ENCODE results near the gene ASPN. TPM values are rescaled to one million over a fixed set of nuclear protein-coding genes. Genes with fewer than 3 reads are reported as not detected.

The ASPN gene
- polyA plus RNA-seq, 1 donor from 2014 or later = 0.35 TPM

GRCh38 chr9:92432350-92432749, 50.0 kb downstream of the ASPN start:
- H3F3A ChIP-seq (ENCODE audit: insufficient read depth, low read length, poor library complexity, severe bottlenecking) = no peaks in the 10 kb centered on the region
- H3K9ac ChIP-seq (ENCODE audit: low read length) = no peak overlapping the region
- H3K9me3 ChIP-seq (ENCODE audit: low read length) = no peaks in the 10 kb centered on the region
- H3K4me3 ChIP-seq (ENCODE audit: low read length) = no peak overlapping the region
- no peaks in the 10 kb centered on the region for H4K20me1 ChIP-seq (ENCODE audit: insufficient read depth)
- no peaks in the 10 kb centered on the region for H3K36me3 ChIP-seq (ENCODE audit: insufficient read depth, low read length)
- TF ChIP-seq POLR2AphosphoS5 (IDR thresholded peaks at IDR 0.05) (no peak), EP300 (conservative IDR thresholded peaks at IDR 0.05; ENCODE audit: poor library complexity, severe bottlenecking) (no peak), TAF1 (IDR thresholded peaks at IDR 0.05; ENCODE audit: low read depth) (no peak), CTCF (IDR thresholded peaks at IDR 0.05; ENCODE audit: poor library complexity, severe bottlenecking) (no peak), RAD21 (conservative IDR thresholded peaks at IDR 0.05) (no peak), REST (IDR thresholded peaks at IDR 0.05; ENCODE audit: borderline replicate concordance) (no peak), SMC3 (conservative IDR thresholded peaks at IDR 0.05; ENCODE audit: poor library complexity) (no peak), EZH2 (IDR thresholded peaks at IDR 0.05; ENCODE audit: borderline replicate concordance, insufficient read depth, low read length, poor library complexity, severe bottlenecking) (no peak), MXI1 (conservative IDR thresholded peaks at IDR 0.05; ENCODE audit: poor library complexity, severe bottlenecking) (no peak)
- H3K27ac ChIP-seq (ENCODE audit: low read length) = no peak overlapping the region
- H3K9me2 ChIP-seq (ENCODE audit: insufficient read depth, low read length) = no peaks in the 10 kb centered on the region
- no peaks in the 10 kb centered on the region for H3K79me2 ChIP-seq (replicated peaks; ENCODE audit: insufficient read depth, low read length)
- no peaks in the 10 kb centered on the region for H3K27me3 ChIP-seq (ENCODE audit: insufficient read depth, low read depth, low read length)
- H2AFZ ChIP-seq (ENCODE audit: low read depth, low read length) = no peak overlapping the region
- H3K4me2 ChIP-seq (ENCODE audit: low read length) = no peak overlapping the region

GRCh38 chr9:92429836-92430235, 52.5 kb downstream of the ASPN start:
- Histone ChIP-seq H3K9me2 (ENCODE audit: insufficient read depth, low read length) (no peaks in the 10 kb centered on the region), H3K27ac (ENCODE audit: low read length) (no peak overlapping the region), H3K4me3 (ENCODE audit: low read length) (no peak overlapping the region), H3K79me2 (replicated peaks; ENCODE audit: insufficient read depth, low read length) (no peaks in the 10 kb centered on the region), H3K9ac (ENCODE audit: low read length) (no peak overlapping the region), H4K20me1 (ENCODE audit: insufficient read depth) (no peaks in the 10 kb centered on the region), H3F3A (ENCODE audit: insufficient read depth, low read length, poor library complexity, severe bottlenecking) (no peaks in the 10 kb centered on the region), H3K36me3 (ENCODE audit: insufficient read depth, low read length) (no peaks in the 10 kb centered on the region), H3K4me2 (ENCODE audit: low read length) (no peak overlapping the region), H3K9me3 (ENCODE audit: low read length) (no peaks in the 10 kb centered on the region), H3K27me3 (ENCODE audit: insufficient read depth, low read depth, low read length) (no peaks in the 10 kb centered on the region), H2AFZ (ENCODE audit: low read depth, low read length) (no peak overlapping the region)
- TF ChIP-seq TAF1 (IDR thresholded peaks at IDR 0.05; ENCODE audit: low read depth) (no peak), MXI1 (conservative IDR thresholded peaks at IDR 0.05; ENCODE audit: poor library complexity, severe bottlenecking) (no peak), CTCF (IDR thresholded peaks at IDR 0.05; ENCODE audit: poor library complexity, severe bottlenecking) (no peak), SMC3 (conservative IDR thresholded peaks at IDR 0.05; ENCODE audit: poor library complexity) (no peak), EZH2 (IDR thresholded peaks at IDR 0.05; ENCODE audit: borderline replicate concordance, insufficient read depth, low read length, poor library complexity, severe bottlenecking) (no peak)

Measured in neural cell (in vitro differentiated cells).